Left ventricle myocardium inferior (tissue), 1 donor: ENCODE data around the gene SLC5A10. TPM values are rescaled to one million over a fixed set of nuclear protein-coding genes. Genes with fewer than 3 reads are reported as not detected.

ENCODE experiments used
- DNase-seq: peaks from one replicate; pipeline ENCODE4 v3.0.0-alpha.2; 2020
- H3K27ac ChIP-seq: fragments of 200-600 bp; replicated peaks from 2 replicates; pipeline ENCODE4 v1.8.0; 2021
- H3K27me3 ChIP-seq: fragments of 200-600 bp; 2 replicates; pipeline ENCODE4 v1.8.0; 2021; ENCODE audit warnings: low read depth
- H3K36me3 ChIP-seq: fragments of 200-600 bp; 2 replicates; pipeline ENCODE4 v1.8.0; 2021
- H3K4me1 ChIP-seq: fragments of 200-600 bp; 2 replicates; pipeline ENCODE4 v1.8.0; 2021
- H3K4me3 ChIP-seq: fragments of 200-600 bp; 2 replicates; pipeline ENCODE4 v1.8.0; 2021; ENCODE audit warnings: mild to moderate bottlenecking, moderate library complexity
- H3K9me3 ChIP-seq: fragments of 200-600 bp; replicated peaks from 2 replicates; pipeline ENCODE4 v1.8.0; 2021
- intact Hi-C: fragments of 100-400 bp; cut with micrococcal nuclease; formaldehyde crosslinking; loops from one replicate; pipeline ENCODE4 v1.11.0; 2022
- total RNA-seq: library from RNA; stranded (reverse); fragmentation: NEBNext Ultra II Directional; extraction: Animal tissue kit (Norgen Biotek cat#: 25700); gene quantifications from one replicate; pipeline ENCODE4 v1.2.1, GENCODE V29; 2021
- TF ChIP-seq, protein P1 (sequence below): fragments of 200-600 bp; IDR thresholded peaks from 2 replicates; pipeline ENCODE4 v1.8.0; 2021; ENCODE audit warnings: antibody characterized with exemption, mild to moderate bottlenecking, borderline replicate concordance
- donor health status: DM: no; HTN: yes; CAD: no; lungs with severe emphysema.

The SLC5A10 gene
- total RNA-seq, 1 donor from 2014 or later: not detected

DNA sequence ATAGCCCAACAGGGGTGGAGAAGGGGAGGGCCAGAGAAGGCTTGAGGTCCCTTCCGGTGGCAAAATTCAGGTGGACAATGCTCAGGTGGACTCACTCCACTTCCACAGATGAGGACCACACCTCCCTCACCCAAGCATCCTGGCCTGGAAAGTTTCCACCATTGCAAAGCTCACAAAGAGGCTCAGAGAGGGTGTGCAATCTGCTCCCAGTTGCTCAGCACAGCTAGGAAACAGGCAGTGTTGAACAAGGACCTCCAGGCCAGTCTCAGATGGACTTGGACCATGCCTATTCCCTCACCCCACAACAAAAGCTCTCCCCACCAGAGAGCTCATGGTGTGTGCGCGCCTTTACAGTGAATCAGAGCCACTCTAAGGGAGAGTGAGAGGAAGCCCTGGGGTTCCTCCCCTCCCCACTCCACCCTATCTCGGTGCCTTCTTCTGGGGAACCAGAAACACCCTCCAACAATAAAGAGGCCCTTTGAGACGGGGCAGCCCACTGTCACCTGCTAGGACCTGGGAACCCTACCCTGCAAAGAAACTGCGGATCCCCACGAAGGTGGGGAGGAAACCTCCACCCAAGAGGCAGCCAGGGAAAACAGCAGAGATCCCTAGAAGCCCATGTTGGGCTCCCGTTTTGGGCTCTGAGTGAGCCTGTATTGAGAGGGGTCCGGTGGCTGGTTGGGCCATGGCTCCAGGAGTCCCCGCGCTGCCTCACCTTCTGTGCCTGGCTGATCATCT lies 51.0 kb downstream of the SLC5A10 start:
- Histone ChIP-seq H3K9me3 (peaks cover 5% of the 10 kb centered on the region), H3K36me3 (no peaks in the 10 kb centered on the region), H3K27ac (no peak overlapping the region), H3K4me3 (no peak overlapping the region), H3K27me3 (no peaks in the 10 kb centered on the region), H3K4me1 (peaks cover 15% of the 10 kb centered on the region)
- DNase-seq: no peak
- intact Hi-C loops: no loop called here
- TF ChIP-seq, protein P1, sequence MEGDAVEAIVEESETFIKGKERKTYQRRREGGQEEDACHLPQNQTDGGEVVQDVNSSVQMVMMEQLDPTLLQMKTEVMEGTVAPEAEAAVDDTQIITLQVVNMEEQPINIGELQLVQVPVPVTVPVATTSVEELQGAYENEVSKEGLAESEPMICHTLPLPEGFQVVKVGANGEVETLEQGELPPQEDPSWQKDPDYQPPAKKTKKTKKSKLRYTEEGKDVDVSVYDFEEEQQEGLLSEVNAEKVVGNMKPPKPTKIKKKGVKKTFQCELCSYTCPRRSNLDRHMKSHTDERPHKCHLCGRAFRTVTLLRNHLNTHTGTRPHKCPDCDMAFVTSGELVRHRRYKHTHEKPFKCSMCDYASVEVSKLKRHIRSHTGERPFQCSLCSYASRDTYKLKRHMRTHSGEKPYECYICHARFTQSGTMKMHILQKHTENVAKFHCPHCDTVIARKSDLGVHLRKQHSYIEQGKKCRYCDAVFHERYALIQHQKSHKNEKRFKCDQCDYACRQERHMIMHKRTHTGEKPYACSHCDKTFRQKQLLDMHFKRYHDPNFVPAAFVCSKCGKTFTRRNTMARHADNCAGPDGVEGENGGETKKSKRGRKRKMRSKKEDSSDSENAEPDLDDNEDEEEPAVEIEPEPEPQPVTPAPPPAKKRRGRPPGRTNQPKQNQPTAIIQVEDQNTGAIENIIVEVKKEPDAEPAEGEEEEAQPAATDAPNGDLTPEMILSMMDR: no peak

DNA sequence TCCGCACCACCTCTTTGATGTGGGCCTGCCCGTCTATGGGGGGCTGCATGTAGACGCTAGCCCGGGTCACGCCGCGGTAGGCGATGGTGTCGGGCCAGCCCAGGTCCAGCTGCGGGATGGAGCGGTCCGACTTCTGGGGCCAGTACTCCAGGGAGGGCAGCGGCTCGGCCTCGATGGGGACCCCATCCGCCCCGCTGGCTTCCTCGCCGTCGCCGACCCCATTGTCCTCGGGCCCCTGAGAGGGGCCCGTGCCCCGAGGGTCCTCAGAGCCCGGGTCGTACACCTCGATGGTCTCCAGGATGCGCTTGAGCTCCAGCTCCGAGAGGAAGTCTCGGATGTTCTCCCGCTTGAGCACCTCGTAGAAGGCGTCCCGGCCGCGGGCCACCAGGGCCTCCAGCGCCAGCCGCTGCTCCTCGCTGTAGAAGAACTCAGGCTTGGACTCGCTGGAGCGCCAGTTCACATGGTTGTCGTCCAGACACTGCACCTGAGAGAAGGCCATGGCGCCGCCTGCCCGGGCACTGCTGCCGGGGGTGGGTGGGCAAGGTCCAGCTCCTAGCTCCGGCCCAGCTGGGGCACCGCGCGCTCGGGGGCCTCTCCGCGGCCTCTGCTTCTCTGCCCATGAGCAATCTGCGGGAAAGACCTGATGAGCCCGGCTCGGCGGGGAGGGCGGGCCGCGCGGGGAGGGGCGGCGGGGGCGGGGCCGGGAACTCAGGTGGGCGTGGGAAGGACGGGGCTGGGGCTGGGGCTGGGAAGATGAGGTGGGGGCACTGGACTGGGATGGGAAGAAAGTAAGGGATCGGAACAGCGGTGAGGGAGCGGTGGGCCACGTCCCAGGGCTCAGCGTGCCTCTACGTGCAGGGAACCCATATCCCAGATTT lies 51.8 kb downstream of the SLC5A10 start:
- H3K9me3 ChIP-seq: peaks cover 5% of the 10 kb centered on the region
- peaks cover 15% of the 10 kb centered on the region for H3K4me1 ChIP-seq
- DNase-seq: no peak
- intact Hi-C loops: no loop called here
- H3K27ac ChIP-seq: no peak overlapping the region
- H3K27me3 ChIP-seq: no peaks in the 10 kb centered on the region
- TF ChIP-seq, protein P1: no peak
- peak overlapping the region; percentile 70 for H3K4me3 ChIP-seq
- no peaks in the 10 kb centered on the region for H3K36me3 ChIP-seq

DNA sequence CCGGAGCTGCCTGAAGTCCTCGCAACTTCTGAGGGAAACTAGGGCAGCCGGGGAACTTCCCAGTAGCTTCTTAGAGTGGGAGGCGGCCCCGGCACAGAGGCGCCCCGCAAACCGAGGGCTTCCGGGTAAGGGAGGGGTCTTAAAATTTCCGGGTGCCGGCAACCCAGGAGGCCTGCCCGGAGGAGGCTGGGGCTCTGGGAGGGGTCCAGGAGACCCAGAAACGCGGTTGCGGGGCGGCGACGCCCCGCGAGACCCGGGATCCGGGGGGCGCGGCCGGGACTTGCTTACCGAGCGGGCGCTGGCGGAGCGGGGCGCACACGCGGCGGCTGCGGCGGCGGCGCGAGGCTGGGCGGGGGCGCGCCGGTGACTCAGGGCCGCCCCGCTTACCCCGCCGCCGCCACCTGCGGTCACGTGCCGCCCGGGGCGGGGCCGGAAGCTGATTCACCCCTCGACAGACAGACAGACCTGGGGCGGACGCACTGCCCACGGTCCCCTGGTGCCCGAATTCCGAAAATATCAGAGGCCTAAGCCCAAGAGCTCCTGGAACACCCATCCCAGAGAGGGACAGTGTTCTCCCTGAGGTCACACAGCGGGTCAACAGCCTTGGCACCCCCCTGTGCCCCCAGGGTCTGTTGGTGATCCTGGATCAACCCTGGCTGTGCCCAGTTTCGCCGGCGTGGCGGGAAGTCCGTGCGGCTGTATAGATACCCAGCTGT lies 52.6 kb downstream of the SLC5A10 start, which contains the start of gene FAM83G:
Gene FAM83G (minus strand): TSS at position 344 of the 716 bp plus-strand sequence. CDS start 723 bp downstream, outside the sequence.
- H3K4me1 ChIP-seq: peaks cover 15% of the 10 kb centered on the region
- H3K36me3 ChIP-seq: no peaks in the 10 kb centered on the region
- H3K27ac ChIP-seq: peak within 1 kb of the TSS; percentile 14
- H3K27me3 ChIP-seq: no peaks in the 10 kb centered on the region
- TF ChIP-seq, protein P1: no peak
- intact Hi-C loops: no loop called here
- DNase-seq: peak; percentile 58
- peaks cover 5% of the 10 kb centered on the region for H3K9me3 ChIP-seq
- H3K4me3 ChIP-seq: peak within 1 kb of the TSS; percentile 70

DNA sequence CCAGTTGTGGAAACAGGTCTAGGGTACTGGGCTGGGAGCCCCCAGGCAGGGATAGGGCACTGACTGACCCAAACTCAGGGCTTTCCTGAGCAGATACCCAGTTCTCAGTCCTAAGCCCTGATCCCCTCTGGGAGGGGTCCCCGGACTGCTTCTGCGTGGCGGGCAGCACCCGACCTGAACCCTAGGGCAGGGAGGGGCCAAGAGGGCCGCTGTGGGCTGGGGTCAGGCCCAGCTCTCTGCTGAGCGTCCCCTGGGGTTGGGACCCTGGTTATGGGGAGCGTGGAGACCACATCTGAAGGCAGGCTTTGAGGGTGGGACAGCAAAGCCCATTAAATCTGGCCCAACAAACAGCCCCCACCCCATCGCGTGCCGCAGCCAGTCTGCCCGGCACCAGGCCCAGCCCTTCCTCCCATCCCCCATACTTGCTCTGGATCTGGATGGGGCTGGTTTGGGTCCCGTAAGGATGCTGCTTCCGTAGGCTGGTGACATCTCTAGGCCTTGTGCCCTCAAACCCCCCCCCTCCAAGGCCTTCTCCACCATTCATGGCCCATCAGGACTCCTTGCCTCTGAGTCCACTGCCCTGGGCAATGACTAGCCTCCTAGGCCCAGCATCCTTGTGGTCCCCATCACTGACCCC lies 53.3 kb downstream of the SLC5A10 start:
- peaks cover 15% of the 10 kb centered on the region for H3K4me1 ChIP-seq
- peak overlapping the region; percentile 70 for H3K4me3 ChIP-seq
- H3K27me3 ChIP-seq: no peaks in the 10 kb centered on the region
- no peak for DNase-seq
- no peaks in the 10 kb centered on the region for H3K36me3 ChIP-seq
- TF ChIP-seq, protein P1: no peak
- intact Hi-C loops: no loop called here
- H3K27ac ChIP-seq: peak overlapping the region; percentile 14
- peaks cover 5% of the 10 kb centered on the region for H3K9me3 ChIP-seq
